DMS53 treated with DMSO at 0.1 percent for 48 hours (cell line): ENCODE data around the gene NHLRC3.
"Not testable (repeated sequence)": the region's sequence is repeated elsewhere in the genome, so short reads cannot be mapped to it uniquely, and the experiment has no call there.

ENCODE experiments used
- DNase-seq: peaks from one replicate; lab custom pipeline; 2025; ENCODE audit not compliant: unreplicated experiment; lab: John Stamatoyannopoulos, UW

NHLRC3 gene

DNA sequence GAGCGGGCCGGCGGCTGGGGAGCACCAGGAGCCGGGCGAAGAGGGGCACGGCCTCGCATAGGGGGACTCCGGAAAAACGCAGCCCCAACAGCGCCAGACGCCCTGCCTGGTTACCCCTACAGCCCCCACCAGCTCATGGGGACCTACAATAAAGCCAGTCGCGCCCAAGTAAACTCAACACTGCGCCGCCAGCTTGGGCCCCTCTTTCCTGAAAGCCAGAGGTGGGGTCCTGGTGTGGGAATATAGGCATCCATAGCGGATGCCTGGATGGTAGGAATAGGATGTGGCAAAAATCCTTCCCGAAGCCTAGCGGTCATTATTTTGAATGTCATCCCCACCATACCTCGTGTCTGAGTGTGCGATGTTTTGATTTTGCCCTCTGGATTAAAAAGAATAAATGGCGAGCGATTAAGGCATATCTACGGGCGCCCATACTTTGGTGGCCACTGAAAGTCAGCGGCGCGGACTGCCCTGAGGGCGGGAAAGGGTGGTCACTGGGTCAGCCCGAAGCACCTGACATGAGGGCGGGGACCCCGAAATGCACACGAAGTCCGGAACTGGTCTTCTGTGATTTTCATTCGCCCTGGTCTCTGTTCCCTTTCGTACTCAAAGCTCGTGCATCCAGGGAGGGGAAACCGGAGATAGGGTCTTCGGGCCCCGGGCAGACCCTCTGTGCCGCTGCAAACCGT is at the start of gene NHLRC3, which contains the start of gene PROSER1:
Gene NHLRC3 (plus strand): TSS at position 577 of the 689 bp plus-strand sequence. CDS start 184 bp downstream, outside the sequence.
Gene PROSER1 (minus strand): TSS at position 210 of the 689 bp plus-strand sequence. CDS start 847 bp downstream, outside the sequence.
- DNase-seq, result peak; percentile 84

- DNase-seq, result no peak
Measured at GRCh38 chr13:38990693-38991092, 47.6 kb upstream of the NHLRC3 start, which contains the start of gene STOML3. TSS of gene STOML3 (minus strand) at chr13:38990831. CDS start at chr13:38990721, 110 bp downstream.

- DNase-seq, result no peak
Measured at GRCh38 chr13:38993381-38993780, 44.9 kb upstream of the NHLRC3 start.

GRCh38 chr13:38998739-38999138 is 39.5 kb upstream of the NHLRC3 start:
- DNase-seq, result no peak

- not testable (repeated sequence) for DNase-seq
Measured at GRCh38 chr13:39006371-39007111, 31.7 kb upstream of the NHLRC3 start.

DNA sequence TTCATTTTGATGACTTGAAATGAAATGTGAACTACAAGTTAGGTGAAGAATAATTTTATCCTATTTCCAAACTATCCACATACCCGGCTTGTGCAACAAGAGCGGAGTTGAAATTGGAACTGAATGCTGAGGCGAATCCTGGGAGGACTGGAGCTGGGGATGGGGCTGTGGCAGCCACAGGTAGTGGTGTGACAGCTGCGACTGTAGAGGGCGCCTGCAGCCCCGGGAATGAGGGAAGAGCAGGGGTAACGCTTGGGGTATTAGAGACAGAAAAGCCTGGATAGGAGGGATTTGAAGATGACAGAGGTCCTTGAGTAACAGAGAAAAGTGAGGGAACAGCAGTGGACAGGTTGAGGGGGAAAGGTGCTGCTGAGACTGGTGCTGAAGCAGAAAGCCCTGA is 25.6 kb upstream of the NHLRC3 start:
- no peak for DNase-seq

GRCh38 chr13:39013462-39013861 is 24.8 kb upstream of the NHLRC3 start:
- DNase-seq, result no peak

GRCh38 chr13:39016087-39016486 is 22.2 kb upstream of the NHLRC3 start:
- no peak for DNase-seq

GRCh38 chr13:39016787-39017186 is 21.5 kb upstream of the NHLRC3 start:
- peak; percentile 48 for DNase-seq

- DNase-seq, result no peak
Measured at GRCh38 chr13:39020853-39021462, 17.3 kb upstream of the NHLRC3 start.

DNA sequence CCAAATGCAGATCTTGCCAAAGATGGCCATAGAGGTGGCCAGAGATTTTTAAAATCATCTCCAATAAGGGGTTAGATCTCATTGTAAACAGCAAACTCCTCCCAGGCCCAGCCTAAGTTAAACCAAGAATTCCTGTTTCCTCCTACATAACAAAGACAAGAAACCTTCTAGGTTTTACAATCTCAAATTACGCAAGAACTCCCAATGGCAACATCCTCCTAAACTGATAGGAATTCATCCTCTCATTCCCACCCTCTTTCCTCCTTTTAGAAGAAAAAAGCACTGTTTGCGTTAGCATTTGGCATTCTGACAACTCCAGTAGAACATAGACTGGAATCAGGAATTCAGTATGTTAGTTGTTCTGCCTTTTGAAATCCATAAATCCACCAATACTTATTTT is 14.9 kb upstream of the NHLRC3 start:
- DNase-seq, result no peak

GRCh38 chr13:39023761-39024160 is 14.5 kb upstream of the NHLRC3 start:
- DNase-seq, result peak; percentile 44

GRCh38 chr13:39025433-39025839 is 12.8 kb upstream of the NHLRC3 start:
- no peak for DNase-seq

- DNase-seq, result no peak
Measured at GRCh38 chr13:39032150-39032549, 6.1 kb upstream of the NHLRC3 start.

GRCh38 chr13:39034085-39034484 is 4.2 kb upstream of the NHLRC3 start:
- no peak for DNase-seq

DNA sequence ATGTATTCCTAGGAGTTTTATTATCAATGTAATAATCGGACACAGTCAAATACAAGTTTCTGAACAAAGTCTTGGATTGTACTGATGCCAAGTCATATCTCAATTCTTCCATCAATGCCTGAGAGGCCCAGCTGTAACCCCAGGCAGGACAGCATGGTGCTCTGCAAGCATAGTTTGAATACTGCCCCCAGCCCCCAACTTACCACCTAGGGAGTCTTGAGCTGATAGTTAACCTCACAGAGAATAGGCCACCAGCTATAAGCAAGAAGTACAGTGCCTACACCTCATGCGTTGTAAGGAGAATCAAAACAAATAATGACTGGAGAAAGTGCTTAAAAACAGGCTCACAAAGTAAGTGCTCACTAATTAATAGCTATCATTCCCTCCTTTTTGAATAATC is 3.1 kb upstream of the NHLRC3 start:
- DNase-seq, result no peak

- DNase-seq, result no peak
Measured at GRCh38 chr13:39035799-39036198, 2.5 kb upstream of the NHLRC3 start.

- peak; percentile 10 for DNase-seq
Measured at GRCh38 chr13:39036212-39036611, 2.0 kb upstream of the NHLRC3 start.

GRCh38 chr13:39037410-39037879 is 811 bp upstream of the NHLRC3 start:
- DNase-seq, result peak; percentile 73

DNA sequence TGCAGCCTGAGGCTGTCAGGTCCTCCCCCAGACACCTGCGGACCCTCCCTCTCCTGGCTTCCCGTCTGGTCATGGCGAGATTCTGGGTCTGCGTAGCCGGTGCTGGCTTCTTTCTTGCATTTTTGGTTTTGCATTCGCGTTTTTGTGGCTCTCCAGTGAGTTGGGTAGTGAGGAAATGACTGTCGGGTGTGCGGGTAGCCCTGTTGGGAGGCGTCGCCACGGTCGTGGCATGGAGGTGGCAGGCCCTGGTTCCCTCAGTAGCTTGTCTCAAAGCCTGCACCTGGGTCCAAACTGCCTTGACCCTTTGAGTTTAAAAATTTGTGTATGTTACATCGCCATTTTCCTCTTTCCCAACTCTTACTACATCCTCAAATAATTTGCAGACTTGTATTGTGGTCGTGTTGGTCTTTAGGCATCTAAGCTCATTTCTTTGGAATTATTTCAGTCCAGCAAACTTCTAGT is 344 bp downstream of the NHLRC3 start:
- no peak for DNase-seq

GRCh38 chr13:39039041-39039440 is 785 bp downstream of the NHLRC3 start:
- DNase-seq, result no peak
